A172 (cell line): ENCODE data around the gene WFDC11. TPM values are rescaled to one million over a fixed set of nuclear protein-coding genes. Genes with fewer than 3 reads are reported as not detected.

Source experiments
- DNase-seq: peaks from one replicate; pipeline ENCODE4 v3.0.0-alpha.2; 2015; ENCODE audit warnings: low spot score
- total RNA-seq: library from RNA; depleted of rRNA; stranded (reverse); fragments of >200 nt; shearing (Covaris generic); gene quantifications from 2 replicates; pipeline ENCODE4 v1.2.3, GENCODE V29; 2014; rRNA removed

WFDC11 gene
- total RNA-seq, 1 experiment from 2014 or later = not detected

GRCh38 chr20:45626540-45626939 is 43.5 kb downstream of the WFDC11 start:
- DNase-seq = no peak

- DNase-seq = no peak
These were observed 48.4 kb downstream of the WFDC11 start for GRCh38 chr20:45621593-45621992.

GRCh38 chr20:45617591-45617990 is 52.4 kb downstream of the WFDC11 start:
- DNase-seq = no peak

GRCh38 chr20:45612314-45612713 is 57.7 kb downstream of the WFDC11 start:
- DNase-seq = no peak

- DNase-seq = peak; percentile 33
These were observed 59.0 kb downstream of the WFDC11 start for GRCh38 chr20:45611054-45611453.

GRCh38 chr20:45607810-45608209 is 62.2 kb downstream of the WFDC11 start:
- no peak for DNase-seq

Other genes with a start within 250 kb of the WFDC11 start
- gene WFDC2, start 200.5 kb downstream of the WFDC11 start, total RNA-seq = not detected in 2 replicates
- not detected in 2 replicates for gene SPINT3, start 154.6 kb downstream of the WFDC11 start, total RNA-seq
- not detected in 2 replicates for gene WFDC6, start 130.8 kb downstream of the WFDC11 start, total RNA-seq
- not detected in 2 replicates for gene EPPIN, start 122.8 kb downstream of the WFDC11 start, total RNA-seq
- gene WFDC8, start 91.0 kb downstream of the WFDC11 start, total RNA-seq = not detected in 2 replicates
- not detected in 2 replicates for gene WFDC10A, start 40.5 kb downstream of the WFDC11 start, total RNA-seq
- not detected in 2 replicates for gene WFDC9, start 39.0 kb downstream of the WFDC11 start, total RNA-seq
- gene WFDC13, start 31.8 kb upstream of the WFDC11 start, total RNA-seq = not detected in 2 replicates
- 0.98 TPM in 1 of 2 replicates, not detected in the other for gene WFDC10B, start 34.8 kb upstream of the WFDC11 start, total RNA-seq
- not detected in 2 replicates for gene SPINT4, start 52.1 kb upstream of the WFDC11 start, total RNA-seq
- 3.0 TPM in 1 of 2 replicates, not detected in the other for gene WFDC3, start 121.6 kb upstream of the WFDC11 start, total RNA-seq
- gene DNTTIP1, start 121.7 kb upstream of the WFDC11 start, total RNA-seq = 43.9 and 59.9 TPM in 2 replicates
- 206 and 210 TPM in 2 replicates for gene UBE2C, start 142.4 kb upstream of the WFDC11 start, total RNA-seq
- not detected in 2 replicates for gene TNNC2, start 157.1 kb upstream of the WFDC11 start, total RNA-seq
- 50.0 and 59.2 TPM in 2 replicates for gene SNX21, start 163.6 kb upstream of the WFDC11 start, total RNA-seq
- gene ACOT8, start 187.2 kb upstream of the WFDC11 start, total RNA-seq = 60.9 and 71.1 TPM in 2 replicates
- 4.2 and 4.8 TPM in 2 replicates for gene ZSWIM3, start 187.4 kb upstream of the WFDC11 start, total RNA-seq
- gene ZSWIM1, start 211.0 kb upstream of the WFDC11 start, total RNA-seq = 7.7 and 10.0 TPM in 2 replicates
- 0.21 TPM in 1 of 2 replicates, not detected in the other for gene SPATA25, start 217.4 kb upstream of the WFDC11 start, total RNA-seq
- 2.5 and 3.1 TPM in 2 replicates for gene NEURL2, start 221.0 kb upstream of the WFDC11 start, total RNA-seq
- 114 and 142 TPM in 2 replicates for gene CTSA, start 221.1 kb upstream of the WFDC11 start, total RNA-seq
- gene PLTP, start 241.9 kb upstream of the WFDC11 start, total RNA-seq = 2.1 and 3.9 TPM in 2 replicates